Esophagus (tissue), 2 donors: ENCODE measurements around the gene TPTE2. TPM values are rescaled to one million over a fixed set of nuclear protein-coding genes. Genes with fewer than 3 reads are reported as not detected.
"Not testable (repeated sequence)": the region's sequence is repeated elsewhere in the genome, so short reads cannot be mapped to it uniquely, and the experiment has no call there.

Experiments
- H3K27ac ChIP-seq, 2 donors: one replicate each; pipeline ENCODE4 v1.5.1; 2013; ENCODE audit warnings: low read depth in 2 of 2, mild to moderate bottlenecking in 2 of 2, inconsistent platforms in 1 of 2, low read length in 1 of 2, moderate library complexity in 1 of 2
- H3K27me3 ChIP-seq, 2 donors: one replicate each; pipeline ENCODE4 v1.6.1; 2013; ENCODE audit warnings: low read length in 2 of 2, control low read depth in 1 of 2, mild to moderate bottlenecking in 1 of 2; ENCODE audit not compliant: insufficient read depth in 2 of 2, control insufficient read depth in 1 of 2
- H3K36me3 ChIP-seq, 2 donors: one replicate each; pipeline ENCODE4 v1.6.1; 2013; ENCODE audit warnings: low read length in 1 of 2; ENCODE audit not compliant: control insufficient read depth in 2 of 2, insufficient read depth in 2 of 2
- H3K4me1 ChIP-seq, 2 donors: one replicate each; pipeline ENCODE4 v1.6.1; 2013; ENCODE audit warnings: low read length in 1 of 2; ENCODE audit not compliant: control insufficient read depth in 2 of 2, insufficient read depth in 2 of 2
- H3K4me3 ChIP-seq, 2 donors: one replicate each; pipeline ENCODE4 v1.5.1; 2013; ENCODE audit warnings: low read length in 2 of 2, mild to moderate bottlenecking in 2 of 2, low read depth in 1 of 2, moderate library complexity in 1 of 2
- H3K9me3 ChIP-seq, 2 donors: one replicate each; pipeline ENCODE4 v1.6.1; 2013; ENCODE audit warnings: mild to moderate bottlenecking in 2 of 2, low read depth in 1 of 2, low read length in 1 of 2, moderate library complexity in 1 of 2; ENCODE audit not compliant: control insufficient read depth in 2 of 2, insufficient read depth in 1 of 2
- WGBS, 2 donors: extraction: QIAGEN DNeasy Blood & Tissue Kit; methylation state at CpG; one replicate each; pipeline ENCODE4 v1.1.7; 2013; 5-methylcytosine and 5-hydroxymethylcytosine counted together
- polyA plus RNA-seq, 2 donors: library from polyadenylated mRNA; stranded (reverse); fragments of 200-250 nt; gene quantifications; one replicate each; pipeline ENCODE4 v1.2.3, GENCODE V29; 2013
- donor health status: healthy with polysubstance abuse.
- donor health status: Bipolar disorder and iron deficiency.

TPTE2 gene
- polyA plus RNA-seq, 2 donors = not detected

DNA sequence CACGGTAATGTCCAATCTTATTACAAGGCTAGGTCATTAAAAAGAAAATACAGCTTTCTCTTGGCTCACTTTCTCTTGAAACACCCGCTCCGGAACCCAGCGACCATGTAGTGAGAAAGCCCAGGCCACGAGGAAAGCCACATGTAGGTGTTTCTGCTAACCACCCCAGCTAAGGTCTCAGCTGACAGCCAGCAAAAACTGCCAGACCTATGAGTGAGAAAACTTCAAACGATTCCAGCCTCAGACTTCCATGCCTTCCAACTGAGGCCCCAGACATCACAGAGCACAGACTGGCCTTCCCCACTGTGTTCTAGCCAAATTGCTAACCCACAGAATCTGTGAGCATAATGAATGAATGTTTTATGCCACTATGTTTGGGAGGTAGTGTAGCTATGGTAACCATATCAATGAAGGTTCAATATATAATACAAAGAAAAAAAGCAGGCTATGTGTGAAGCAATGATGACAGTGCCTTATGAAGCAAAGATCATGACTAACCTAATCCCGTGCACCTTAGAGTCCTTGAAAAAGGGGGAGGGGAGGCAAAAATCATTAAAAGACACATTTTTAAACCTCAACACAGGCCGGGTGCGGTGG is 11.9 kb upstream of the TPTE2 start:
- Histone ChIP-seq H3K36me3 (no peaks in the 10 kb centered on the region), H3K9me3 (no peaks in the 10 kb centered on the region), H3K4me3 (no peak overlapping the region), H3K27me3 (no peaks in the 10 kb centered on the region), H3K4me1 (no peaks in the 10 kb centered on the region), H3K27ac (no peak overlapping the region)
- WGBS, 2 donors = 80 to 87% methylated on average over 9 of the region's 9 CpGs

DNA sequence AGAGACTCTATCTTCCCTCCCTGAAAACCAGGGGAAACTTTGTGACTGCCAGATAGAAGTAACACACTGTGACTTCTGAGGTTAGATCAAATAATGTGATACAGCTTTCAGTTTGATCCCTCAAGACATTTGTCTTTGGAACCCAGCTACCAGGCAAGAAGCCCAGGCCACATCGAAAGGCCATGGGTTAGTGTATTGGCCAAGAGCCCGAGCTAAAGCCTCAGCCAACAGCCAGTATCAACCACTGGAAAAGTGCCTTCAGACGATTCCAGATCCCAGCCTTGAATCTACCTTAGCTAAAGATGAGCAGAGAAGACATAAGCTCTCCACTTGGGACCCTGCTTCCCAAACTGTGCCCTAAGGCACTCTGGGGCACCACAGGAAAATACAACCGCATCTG is 10.9 kb upstream of the TPTE2 start:
- H3K9me3 ChIP-seq = no peaks in the 10 kb centered on the region
- no peaks in the 10 kb centered on the region for H3K36me3 ChIP-seq
- no peaks in the 10 kb centered on the region for H3K4me1 ChIP-seq
- 73 to 80% methylated on average over 4 of the region's 4 CpGs for WGBS, 2 donors
- H3K27ac ChIP-seq = no peak overlapping the region
- H3K4me3 ChIP-seq = no peak overlapping the region
- H3K27me3 ChIP-seq = no peaks in the 10 kb centered on the region

DNA sequence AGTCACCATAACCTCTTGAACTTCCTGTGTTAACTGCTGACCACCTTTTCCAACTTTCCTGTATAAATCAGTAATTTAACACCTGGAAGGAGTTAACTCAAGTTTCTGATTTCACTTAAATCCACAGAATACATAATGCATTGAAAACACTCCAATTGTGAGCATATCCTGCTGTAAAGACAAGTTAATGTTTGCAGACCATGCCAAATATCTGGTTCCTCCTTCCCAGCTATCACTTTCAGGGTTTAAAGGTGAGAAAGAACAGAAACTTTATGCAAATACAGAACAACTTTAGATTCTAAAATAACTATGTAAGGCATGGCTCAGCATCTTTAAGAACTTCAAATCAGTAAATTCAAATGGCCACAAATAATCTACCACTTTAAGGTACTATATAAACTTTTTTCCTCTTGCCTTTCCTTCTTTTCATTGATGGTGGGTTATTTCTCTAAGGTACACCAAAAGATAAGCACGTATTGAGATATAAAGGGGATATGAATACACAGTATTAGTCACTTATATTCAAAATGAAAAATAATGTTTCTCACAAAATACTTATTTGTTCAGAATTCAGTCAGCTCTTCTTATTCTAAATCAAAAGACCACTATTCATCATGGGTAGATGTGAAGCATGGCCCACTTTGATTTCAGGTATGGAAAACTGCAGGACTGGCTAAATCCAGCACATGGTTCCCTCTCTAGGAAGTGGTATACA is 6.6 kb upstream of the TPTE2 start:
- Histone ChIP-seq H3K4me3 (no peak overlapping the region), H3K4me1 (no peaks in the 10 kb centered on the region), H3K9me3 (peaks cover 2 to 3% of the 10 kb centered on the region in 2 donors), H3K27ac (no peak overlapping the region), H3K36me3 (no peaks in the 10 kb centered on the region), H3K27me3 (no peaks in the 10 kb centered on the region)
- WGBS, 2 donors = 54 to 63% methylated on average over 1 of the region's 1 CpG

DNA sequence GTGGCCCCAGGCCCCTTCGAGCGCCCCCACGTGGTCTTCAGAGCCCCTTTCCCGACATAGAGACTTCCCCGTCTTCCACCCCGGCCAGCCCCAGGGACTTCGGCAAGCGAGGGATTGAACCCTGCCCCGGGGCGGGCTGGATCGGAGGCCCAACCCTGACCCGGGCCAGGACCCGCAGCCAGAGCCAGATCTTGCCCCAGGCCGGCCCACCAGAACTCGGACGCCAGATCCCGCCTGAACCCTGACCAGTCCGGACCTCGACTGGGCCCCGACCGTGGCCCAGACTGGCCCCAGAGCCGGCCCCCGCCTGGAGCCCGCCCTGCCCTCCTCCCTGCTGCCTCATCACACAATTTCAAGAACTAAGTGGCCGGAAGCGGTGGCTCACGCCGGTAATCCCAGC is 253 bp upstream of the TPTE2 start:
- WGBS, 2 donors = 90 to 95% methylated on average over 27 to 28 of the region's 28 CpGs
- Histone ChIP-seq H3K27me3 (no peaks in the 10 kb centered on the region), H3K4me1 (no peaks in the 10 kb centered on the region), H3K36me3 (no peaks in the 10 kb centered on the region), H3K9me3 (peaks cover 2 to 3% of the 10 kb centered on the region in 2 donors), H3K4me3 (no peak overlapping the region), H3K27ac (no peak overlapping the region)

DNA sequence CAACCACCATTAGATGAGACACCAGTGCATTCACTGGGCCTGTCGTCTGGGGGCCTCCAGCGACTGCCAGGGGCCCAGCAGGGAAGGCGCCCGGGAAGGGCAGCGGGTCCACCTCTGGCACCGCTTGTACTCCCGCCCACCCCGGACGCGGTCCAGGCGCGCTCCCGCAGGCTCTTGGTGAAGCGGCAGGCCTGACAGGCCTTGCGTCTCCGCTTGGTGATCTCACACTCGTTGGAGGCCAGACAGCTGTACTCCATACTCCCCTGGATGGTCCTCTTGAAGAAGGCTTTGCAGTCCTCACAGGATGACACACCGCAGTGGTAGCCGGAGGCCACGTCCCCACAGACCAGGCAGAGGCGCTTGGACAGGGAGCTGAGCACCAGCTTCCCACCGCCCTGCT is 660 bp downstream of the TPTE2 start:
- H3K9me3 ChIP-seq, H3K27me3 ChIP-seq, H3K27ac ChIP-seq, H3K36me3 ChIP-seq, H3K4me3 ChIP-seq, H3K4me1 ChIP-seq: not testable (repeated sequence)
- WGBS, 2 donors = 92 to 97% methylated on average over 21 to 22 of the region's 22 CpGs

DNA sequence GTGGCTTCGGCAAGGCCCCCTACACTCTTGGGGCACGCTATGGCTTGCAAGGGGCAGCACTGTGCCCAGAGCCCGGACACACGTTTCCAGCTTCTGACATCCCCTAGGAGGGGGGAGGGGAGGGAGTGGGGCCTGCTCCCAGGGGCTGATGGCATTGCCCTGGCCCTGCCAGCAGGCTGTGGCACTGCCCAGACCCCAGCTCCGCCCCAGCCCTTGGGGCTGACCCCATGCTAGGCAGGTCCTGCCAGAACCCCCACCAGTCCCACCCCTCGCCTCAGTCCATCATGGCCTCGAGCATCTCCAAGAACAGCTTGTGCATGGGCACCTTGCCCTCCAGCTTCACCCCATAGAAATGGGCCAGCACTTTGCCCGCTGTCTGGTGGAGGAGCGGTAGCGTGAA is 1.6 kb downstream of the TPTE2 start:
- not testable (repeated sequence) for H3K4me1 ChIP-seq, H3K9me3 ChIP-seq, H3K4me3 ChIP-seq, H3K36me3 ChIP-seq, H3K27ac ChIP-seq, H3K27me3 ChIP-seq
- WGBS, 2 donors = no CpG with 5 or more reads among the region's 10 CpGs

DNA sequence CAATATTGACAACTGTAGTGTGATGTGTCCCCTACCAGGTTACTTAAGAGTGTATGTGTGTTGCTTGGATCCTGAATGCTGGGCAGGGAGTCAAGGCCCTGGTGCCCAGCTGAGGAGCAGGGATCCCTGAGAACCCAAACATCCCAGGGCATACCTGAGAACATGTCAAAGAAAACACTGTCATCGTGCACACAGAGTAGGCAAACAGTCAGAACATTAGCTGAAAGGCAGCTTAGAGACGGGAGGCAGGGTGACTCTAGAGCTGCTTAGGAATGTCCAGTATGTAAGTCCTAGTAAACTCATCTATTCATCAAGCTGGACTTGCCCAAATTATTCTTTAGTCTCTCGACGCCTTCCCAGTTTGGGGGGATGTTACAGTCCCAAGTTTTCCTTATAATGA is 4.0 kb downstream of the TPTE2 start:
- H3K27ac ChIP-seq, H3K4me1 ChIP-seq, H3K4me3 ChIP-seq, H3K36me3 ChIP-seq, H3K27me3 ChIP-seq, H3K9me3 ChIP-seq: not testable (repeated sequence)
- WGBS, 2 donors = 51 to 64% methylated on average over 2 of the region's 4 CpGs

DNA sequence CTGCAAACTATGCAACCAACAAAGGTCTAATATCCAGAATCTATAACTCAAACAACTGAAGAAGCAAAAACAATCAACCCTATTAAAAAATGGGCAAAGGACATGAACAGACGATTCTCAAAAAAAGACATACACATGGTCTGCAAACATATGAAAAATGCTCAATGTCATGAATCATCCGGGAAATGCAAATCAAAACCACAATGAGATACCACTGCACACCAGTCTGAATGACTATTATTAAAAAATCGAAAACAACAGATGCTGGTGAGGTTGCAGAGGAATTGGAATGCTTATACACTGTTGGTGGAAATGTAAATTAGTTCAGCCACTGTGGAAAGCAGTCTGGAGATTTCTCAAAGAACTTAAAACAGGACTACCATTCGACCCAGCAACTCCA is 12.1 kb downstream of the TPTE2 start:
- H3K9me3 ChIP-seq, H3K27ac ChIP-seq, H3K4me1 ChIP-seq, H3K36me3 ChIP-seq, H3K27me3 ChIP-seq, H3K4me3 ChIP-seq: not testable (repeated sequence)
- WGBS, 2 donors = 67 to 68% methylated on average over 3 to 4 of the region's 4 CpGs

DNA sequence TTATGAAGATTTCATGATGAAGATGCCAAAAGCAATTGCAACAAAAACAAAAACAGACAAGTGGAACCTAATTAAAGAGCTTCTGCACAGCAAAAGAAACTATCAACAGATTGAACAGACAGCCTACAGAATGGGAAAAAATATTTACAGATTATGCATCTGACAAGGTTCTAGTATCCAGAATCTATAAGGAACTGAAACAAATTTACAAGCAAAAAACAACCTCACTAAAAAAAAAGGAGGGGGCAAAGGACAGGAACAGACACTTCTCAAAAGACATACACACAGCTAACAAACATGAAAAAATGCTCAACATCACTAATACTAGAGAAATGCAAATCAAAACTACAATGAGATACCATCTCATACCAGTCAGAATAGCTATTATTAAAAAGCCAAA is 35.7 kb downstream of the TPTE2 start:
- not testable (repeated sequence) for H3K9me3 ChIP-seq, H3K4me3 ChIP-seq, H3K36me3 ChIP-seq, H3K27me3 ChIP-seq, H3K4me1 ChIP-seq, H3K27ac ChIP-seq

DNA sequence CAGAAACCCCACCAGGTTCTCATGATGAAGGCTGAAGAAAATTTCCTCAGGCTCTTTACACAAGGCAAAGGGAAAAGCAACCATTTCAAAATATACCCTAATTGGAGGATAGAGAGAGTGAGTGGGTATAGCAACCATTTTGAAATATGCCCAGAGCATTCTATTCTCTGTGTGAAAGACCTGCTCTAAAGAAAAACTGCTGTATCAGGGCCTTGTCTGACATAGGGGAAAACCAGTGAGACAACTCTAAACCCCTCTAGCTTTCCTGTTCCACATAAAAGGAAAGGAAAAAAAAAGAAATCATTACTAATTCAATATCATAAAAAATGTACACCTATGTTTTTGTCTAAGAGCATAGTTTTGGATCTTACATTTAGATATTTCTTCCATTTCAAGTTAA is 42.3 kb downstream of the TPTE2 start:
- Histone ChIP-seq H3K36me3 (no peaks in the 10 kb centered on the region), H3K4me3 (no peak overlapping the region), H3K4me1 (no peaks in the 10 kb centered on the region), H3K9me3 (no peaks in the 10 kb centered on the region), H3K27me3 (no peaks in the 10 kb centered on the region), H3K27ac (no peak overlapping the region)
